Measurements from ENCODE around the gene PLB1.

The PLB1 gene

DNA sequence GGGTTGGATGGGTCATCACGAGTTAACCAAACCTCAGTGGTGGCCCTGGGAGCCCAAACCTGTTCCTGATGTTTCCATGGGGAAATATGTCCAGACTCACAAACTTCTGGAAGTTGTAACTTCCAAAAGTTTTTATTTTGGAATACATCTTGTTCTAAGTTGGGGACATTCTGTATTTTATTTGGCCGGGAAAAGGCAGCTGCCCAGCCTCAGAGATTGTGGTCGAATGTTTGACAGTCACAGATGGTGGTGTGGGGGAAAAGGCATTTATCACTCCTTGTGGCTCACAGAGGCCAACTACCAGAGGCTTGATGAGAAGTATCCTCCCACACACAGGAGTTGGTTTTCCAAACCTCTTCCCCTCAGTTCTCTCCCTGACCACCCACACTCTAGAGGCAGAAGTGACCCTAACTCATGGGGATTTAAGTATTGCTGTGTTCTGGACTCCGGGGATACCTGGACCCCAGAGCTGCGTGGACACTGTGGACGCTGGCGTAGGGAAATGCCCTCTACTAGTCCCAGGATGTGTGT, 131.1 kb downstream of the PLB1 start:
- no peak for DNase-seq (ENCODE audit: low read depth, low spot score)

DNA sequence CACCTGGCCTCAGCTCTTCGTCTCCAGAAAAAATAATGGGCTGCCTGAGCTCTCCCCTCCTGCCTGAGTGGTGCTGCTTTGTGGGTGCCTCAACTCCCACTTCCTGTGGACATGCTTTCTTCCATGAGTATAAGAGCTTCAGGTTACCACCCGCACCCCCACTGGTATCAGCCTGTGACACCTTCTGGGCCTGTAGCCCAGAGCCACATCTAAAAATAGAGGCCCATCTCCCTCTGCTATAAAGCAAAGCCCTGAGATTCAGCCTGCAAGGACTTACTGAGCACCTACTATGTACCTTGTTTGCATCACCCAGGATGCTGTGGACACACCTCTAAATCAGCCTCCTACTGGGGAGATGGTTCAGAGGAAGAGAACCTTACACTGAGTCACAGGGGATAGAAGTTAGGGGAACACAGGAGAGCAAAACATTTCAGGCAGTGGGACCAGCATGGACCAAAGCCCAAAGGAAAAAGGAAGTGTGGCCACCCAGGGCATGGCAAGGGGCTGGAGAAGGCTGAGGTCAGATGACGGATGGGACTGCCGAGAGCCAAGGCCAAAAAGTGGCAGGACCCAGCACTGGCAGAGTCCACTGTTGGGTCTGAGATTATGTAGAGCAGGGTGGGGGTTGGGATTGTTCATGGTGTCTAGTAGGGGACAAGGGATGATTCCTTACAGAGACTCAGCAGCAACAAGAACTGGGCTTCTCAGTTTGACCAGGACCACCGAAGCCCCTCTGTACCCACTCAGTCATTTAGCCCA, 132.0 kb downstream of the PLB1 start:
- DNase-seq (ENCODE audit: low read depth, low spot score), result no peak

DNA sequence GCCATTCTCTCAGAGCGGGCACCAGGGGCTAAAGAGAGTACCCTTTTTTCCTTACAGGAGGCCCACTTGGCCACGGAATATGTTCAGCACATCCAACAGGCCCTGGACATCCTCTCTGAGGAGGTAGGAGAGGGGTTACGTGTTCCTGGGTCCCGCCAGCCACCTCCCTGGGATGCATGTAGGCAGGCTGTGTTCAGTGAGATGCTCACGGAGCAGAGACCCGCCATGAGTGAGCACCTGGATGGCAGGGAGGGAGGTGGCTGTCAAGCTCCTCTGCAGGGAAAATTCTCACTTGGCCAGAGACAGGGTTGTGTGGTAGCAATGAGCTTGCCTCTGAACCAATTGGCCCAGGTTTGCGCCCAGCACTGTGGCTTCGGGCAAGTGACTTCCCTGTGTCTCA, 132.6 kb downstream of the PLB1 start:
- DNase-seq (ENCODE audit: low read depth, low spot score), result no peak

DNA sequence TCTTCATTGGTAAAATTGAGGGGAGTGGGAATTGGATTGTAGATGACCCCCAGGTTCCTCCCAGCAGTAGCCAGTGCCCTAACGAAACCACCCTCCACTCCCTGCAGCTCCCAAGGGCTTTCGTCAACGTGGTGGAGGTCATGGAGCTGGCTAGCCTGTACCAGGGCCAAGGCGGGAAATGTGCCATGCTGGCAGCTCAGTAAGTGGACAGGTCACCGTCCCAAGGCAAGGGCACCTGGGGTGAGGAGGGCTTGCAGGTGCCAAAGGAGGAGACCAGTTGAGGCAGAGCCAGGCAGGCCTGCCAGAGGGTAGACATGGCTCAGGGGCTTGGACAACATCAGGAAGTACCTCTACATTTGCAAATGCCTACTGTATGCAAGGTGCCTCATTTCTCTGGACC, 133.1 kb downstream of the PLB1 start:
- DNase-seq (ENCODE audit: low read depth, low spot score), result no peak

DNA sequence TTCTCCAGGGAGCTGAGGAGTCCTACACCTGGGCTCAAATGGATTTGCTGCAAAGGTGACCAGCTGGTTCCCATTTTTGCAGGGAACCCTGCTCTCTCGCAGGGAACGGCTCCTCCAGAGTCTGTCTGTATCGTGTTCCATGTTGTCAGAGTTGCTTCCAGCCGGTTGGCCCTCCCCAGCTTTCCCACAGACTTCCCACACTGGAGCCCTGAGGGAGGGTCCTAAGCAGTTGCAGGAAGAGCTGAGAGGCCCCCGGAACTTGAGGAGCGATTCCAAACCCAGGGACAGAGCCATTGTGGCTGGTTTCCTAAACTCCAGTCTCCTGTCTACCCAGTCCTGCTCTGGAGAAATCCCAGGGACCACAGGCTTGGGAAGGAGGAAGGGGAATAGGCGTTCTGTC, 134.1 kb downstream of the PLB1 start:
- DNase-seq (ENCODE audit: low read depth, low spot score), result no peak

DNA sequence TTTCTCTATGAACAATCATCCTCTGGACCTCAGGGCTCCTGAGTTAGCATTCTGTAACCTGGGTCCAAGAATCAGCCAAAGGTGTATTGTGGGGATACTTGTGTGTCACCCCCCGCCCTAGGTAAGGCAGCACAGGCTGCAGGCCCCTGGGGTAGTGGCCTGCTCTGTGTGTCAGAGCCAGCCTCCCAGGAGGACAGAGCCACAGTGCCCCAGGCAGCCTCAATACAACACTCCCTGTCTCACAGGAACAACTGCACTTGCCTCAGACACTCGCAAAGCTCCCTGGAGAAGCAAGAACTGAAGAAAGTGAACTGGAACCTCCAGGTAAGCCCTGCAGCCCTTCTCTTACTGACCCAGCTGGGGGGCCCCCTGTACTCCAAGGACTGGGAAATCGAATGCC, 134.5 kb downstream of the PLB1 start:
- no peak for DNase-seq (ENCODE audit: low read depth, low spot score)

DNA sequence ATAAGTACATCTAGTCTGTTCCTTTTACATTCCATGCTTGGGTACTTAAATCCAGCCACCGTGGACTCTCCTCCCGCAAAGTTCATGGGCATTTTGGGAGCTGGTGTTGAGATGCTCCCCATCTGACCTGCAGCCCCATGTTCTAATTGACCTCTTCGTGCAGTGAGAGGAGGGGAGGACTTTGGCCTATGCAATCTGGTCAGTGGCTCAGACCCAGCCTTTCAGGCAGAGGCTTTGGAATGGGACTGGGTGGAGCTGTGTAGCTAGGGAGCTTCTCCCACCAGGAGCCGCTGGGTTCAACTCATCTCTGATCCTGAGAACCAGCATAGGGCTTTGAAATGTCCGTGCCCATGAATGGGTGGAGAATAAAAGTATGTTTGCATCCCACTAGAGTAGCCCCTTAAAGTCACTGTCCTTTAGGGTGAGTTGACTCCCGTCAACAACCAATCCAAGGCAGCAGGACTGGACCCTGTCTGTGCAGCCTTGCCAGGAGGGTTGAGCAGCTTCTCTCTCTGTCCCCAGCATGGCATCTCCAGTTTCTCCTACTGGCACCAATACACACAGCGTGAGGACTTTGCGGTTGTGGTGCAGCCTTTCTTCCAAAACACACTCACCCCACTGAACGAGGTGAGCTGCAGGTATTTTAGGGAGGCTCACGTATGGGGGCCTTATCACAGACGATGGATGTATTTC, 135.8 kb downstream of the PLB1 start:
- no peak for DNase-seq (ENCODE audit: low read depth, low spot score)

DNA sequence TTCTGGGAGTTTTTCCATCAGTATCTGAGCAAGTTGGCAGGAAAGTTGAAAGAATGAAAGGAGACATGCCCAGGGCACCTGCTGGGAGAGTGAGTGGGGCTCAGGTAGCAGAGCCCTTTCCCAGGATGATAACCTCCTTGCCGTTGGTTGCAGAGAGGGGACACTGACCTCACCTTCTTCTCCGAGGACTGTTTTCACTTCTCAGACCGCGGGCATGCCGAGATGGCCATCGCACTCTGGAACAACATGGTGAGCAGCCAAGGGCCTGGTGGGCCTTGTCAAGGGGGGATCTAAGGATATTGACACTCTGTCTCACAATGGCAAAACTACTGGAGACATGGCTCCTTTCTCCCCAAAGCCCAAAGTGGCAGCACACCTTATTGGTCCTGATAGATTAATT, 136.9 kb downstream of the PLB1 start:
- DNase-seq (ENCODE audit: low read depth, low spot score), result no peak

DNA sequence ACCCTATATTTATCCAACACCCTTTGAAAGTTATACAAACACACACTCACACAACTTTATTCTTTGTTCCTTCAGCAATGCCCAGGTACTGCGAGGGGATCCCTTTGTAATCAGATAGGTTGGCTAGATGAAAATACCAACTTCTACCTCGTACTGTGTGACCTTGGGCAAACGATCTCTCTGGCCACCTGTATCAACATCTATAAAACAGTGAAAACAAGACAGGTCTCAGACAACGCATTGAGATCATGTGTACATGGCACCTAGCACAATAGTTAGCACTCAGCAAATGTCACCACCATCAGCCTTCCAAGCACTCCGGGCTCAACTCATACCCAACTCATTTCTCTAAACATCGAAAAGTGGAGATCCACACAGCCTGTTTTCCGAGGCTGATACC, 137.3 kb downstream of the PLB1 start:
- DNase-seq (ENCODE audit: low read depth, low spot score), result no peak

DNA sequence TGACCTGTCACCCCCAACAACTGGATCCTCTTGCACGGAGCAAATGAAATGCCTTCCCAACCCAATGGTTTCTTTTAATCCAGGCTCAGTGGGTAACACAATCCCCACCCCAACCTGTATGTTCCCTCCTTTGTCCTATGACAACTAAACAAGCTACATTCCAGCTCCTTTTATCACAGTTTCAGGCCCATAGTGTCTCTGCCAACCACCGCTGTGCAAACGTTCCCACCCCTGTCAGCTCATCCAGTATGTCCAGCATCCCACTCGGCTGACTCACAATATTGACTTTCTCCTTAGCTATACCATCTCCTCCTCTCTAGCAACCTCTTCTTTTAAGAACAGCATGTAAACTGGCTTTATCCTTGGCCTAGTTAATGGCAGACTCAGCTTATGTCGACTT, 137.9 kb downstream of the PLB1 start:
- DNase-seq (ENCODE audit: low read depth, low spot score), result no peak

DNA sequence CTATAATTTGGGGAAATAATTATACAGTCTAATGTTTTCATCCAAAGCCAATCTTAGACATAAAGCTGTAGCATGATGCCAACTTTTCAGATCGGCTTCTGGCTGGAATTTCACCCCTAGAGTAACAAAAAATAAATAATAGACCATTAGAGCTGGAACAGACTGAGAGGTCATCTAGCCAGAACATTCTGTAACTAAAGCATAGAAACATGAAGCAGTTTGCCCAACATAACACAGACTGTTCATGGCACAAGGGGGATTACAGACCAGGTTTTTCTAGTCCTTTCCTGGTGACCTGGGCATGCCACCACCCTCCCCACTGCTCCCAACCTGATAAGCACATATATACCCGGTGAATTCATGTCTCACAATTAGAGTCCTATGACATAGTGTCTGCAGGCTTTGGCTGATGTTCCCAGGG, 139.3 kb downstream of the PLB1 start:
- no peak for DNase-seq (ENCODE audit: low read depth, low spot score)

DNA sequence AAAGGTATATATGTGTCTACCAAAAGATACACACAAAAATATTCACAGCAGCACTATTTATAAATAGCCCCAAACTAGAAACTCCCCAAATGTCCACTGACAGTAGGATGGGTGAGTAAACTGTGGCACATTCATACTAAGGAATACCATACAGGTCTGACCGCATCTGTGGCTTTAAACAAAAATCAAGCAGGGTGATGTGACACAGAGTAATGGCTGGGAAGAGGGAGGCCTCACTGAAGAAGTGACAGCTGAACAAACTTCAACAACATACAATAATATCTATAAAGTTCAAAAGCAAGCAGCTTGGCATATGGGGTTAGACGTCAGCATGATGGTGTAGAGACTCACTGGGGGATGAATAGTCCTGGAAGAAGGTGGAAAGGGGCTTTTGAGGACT, 140.6 kb downstream of the PLB1 start:
- DNase-seq (ENCODE audit: low read depth, low spot score), result no peak

DNA sequence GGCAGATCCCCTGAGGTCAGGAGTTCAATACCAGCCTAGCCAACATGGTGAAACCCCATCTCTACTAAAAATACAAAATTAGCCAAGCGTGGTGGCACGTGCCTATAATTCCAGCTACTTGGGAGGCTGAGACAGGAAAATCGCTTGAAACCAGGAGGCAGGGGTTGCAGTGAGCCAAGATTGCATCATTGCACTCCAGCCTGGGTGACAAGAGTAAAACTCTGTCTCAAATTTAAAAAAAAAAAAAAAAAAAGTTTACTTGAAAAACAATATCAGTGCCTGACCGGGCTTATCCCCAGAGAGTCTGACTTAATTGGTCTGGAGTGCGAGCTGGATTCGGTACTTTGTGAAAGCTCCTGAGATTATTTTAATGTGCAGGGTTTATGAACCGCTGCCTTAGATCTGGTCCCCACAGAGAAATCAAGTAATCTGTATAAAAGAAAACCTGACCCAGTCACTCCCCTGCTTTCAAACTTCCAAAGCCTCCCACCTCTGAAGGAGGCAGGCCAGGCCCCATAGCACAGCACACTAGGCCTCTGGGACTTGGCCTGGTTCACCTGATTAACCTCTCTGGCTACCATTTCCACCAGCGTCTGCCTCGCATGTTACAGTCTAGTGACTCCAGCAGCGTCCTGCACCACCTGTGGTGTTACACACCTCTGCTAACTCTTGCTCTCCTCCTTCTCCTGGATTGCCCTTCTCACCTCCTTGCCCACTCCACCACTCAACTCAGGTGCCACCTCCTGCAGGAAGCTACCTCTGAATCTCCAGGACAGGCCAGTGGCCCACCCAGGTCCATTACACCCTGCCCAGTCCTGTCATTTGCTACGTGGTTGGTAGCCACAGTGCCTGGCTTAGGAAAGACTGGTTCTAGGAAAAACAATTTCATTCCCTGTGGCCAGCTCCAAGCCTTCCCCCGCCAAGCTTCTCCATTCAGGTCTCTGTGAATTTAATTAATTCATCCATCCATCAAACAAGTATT, 141.5 kb downstream of the PLB1 start:
- no peak for DNase-seq (ENCODE audit: low read depth, low spot score)

DNA sequence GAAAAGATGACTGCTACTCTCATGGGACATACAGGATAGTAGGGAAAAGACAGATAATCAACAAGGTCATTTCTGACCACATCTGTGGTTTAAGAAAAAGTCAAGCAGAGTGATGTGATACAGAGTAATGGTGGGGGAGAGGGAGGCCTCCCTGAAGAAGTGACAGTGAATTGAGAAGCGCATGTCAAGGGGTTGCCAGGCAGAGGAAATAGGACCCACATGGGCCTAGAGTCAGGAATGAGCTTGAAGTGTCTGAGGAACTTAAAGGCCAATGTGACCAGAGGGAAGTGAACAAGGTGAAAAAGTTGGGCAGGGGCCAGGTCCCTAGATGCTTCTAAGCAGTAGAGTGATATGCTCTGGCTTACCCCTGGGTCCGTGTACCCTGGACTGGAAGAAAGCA, 142.2 kb downstream of the PLB1 start:
- no peak for DNase-seq (ENCODE audit: low read depth, low spot score)

DNA sequence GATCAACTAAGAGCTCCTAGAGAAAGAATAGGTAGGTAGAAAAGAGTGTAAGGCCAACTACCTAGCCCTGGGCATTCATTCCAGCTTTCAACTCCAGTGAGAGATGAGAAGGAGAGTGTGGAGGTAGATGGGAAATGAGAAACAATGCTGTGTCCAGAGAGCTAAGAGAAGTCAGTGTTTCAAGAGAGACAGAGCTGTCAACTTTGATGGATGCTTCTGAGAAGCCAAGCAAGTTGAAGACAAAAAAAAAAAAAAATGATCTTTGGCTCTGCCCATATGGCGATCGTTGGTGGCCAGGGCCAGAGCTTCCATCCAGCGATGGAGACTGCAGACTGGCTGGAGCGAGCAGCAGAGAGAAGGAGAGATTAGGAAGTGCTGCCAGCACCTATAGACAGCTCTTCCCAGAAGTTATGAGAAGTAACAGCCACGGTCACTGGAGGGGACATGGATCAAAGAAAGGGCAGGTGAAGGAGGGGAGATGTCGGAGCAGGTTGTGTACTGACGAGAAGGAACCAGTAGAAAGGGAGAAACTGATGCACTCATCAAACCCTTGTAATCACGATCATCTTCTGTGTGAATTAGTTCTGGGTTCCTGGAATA, 143.3 kb downstream of the PLB1 start:
- no peak for DNase-seq (ENCODE audit: low read depth, low spot score)

DNA sequence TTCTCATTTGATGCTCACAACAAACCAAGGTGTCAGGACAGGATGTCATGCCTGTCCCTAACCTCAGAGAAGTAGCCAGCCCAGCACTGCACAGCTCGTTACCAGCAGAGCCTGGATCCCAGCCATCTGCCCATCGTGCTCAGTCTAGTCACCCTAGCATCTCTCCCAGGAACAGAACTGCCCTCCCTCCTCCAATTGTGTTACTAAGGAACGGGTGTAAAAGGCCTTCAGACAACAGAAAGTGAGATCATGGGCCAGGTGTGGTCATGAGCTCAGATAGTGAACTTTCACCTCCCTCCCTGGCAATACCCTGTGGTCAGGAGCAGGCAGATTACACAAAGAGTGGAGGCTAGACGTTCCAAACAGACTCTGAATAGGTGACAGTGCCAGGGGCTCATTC, 144.0 kb downstream of the PLB1 start:
- no peak for DNase-seq (ENCODE audit: low read depth, low spot score)

DNA sequence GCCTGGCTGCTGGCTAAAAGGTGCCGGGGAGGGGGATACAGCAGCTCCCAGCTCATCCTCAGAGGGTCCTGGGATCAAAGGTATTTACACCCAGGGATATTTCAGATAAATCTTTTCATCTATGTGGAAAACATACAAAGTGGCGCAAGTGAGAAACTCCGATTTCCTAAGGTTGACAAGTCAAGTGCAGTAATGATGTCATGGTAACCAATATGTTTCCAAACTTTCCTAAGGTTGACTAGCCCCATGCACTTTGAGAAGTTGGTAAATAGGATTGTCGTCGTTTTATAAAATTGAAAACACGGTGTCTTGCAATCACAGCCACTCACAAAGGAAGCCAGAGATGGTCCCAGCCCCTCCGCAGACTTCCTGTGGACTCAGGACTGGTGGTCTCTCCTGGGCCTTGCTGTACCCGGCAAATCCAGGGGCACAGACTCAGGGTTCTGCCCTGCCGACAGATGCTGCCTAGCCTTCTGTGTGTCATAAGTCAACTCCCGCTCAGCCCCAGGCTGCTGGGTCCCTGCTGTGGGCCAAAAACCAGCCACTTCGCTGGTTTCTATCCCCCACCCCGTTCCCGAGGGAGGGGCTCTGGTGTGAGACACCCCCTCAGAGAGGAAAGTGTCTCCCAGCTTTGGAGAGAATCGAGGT, 144.5 kb downstream of the PLB1 start:
- no peak for DNase-seq (ENCODE audit: low read depth, low spot score)

DNA sequence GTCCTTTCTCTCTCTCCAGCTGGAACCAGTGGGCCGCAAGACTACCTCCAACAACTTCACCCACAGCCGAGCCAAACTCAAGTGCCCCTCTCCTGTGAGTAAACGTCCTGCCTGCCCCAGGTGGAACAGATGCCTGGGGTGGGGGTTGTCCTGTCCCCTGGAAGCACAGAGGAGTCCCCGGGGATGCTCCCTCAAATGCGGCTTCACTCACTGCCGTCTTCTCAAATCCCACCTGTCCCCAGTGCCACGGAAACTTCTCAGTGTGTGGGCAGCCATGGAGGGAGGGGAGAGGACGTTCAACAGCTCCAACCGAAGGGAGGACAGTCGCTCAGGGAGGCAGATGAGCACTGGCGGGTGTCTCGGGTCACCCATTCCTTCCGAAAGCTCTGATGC, 145.0 kb downstream of the PLB1 start:
- no peak for DNase-seq (ENCODE audit: low read depth, low spot score)

DNA sequence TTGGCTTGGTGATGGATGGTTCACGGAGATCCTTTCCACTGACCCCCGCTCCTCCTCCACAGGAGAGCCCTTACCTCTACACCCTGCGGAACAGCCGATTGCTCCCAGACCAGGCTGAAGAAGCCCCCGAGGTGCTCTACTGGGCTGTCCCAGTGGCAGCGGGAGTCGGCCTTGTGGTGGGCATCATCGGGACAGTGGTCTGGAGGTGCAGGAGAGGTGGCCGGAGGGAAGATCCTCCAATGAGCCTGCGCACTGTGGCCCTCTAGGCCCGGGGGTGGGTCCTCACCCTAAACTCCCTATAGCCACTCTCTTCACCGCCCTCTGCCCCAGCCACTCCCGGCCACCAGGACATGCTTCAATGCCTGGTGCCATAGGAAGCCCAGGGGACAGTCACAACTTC, 146.9 kb downstream of the PLB1 start:
- no peak for DNase-seq (ENCODE audit: low read depth, low spot score)

DNA sequence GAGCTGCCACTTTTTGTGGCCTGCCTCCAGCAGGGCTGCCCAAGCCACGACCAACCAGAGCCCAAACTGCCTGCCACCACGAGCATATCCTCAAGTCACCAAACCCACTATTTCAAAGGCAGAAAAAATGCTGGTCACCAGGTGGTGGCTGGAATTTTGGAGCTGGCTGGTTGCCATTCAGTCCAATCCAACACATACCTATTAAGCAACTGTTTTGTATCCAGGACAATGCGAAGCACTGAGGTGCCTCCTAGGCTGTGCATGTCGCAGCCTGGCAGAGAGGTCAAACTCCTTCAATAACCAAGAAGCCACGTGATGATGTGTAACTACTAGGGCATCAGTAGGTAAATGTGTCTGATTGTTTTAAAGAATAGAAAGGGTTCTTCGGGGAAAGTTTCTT, 147.5 kb downstream of the PLB1 start:
- no peak for DNase-seq (ENCODE audit: low read depth, low spot score)

DNA sequence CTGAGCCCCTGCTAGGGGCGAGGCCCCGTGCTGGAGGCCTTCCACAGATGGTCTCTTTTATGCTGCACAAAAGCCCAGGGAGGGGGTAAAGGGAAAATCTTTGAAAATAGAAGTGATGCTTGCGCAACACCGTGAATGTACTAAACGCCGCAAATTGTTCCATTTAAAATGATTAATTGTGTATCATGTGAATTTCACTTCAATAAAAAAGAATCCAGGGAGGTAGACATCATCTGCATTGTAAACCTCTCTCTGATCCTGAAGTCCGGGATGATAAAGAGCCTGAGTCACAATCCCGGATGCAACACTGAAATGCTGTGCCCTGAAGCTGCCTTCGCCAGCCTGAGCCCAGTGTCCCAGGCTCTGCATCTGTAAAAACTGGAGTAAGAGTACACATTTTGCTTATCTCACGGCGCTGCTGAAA, 148.1 kb downstream of the PLB1 start:
- DNase-seq (ENCODE audit: low read depth, low spot score), result no peak
